GM18526 (cell line): ENCODE results near the gene CSGALNACT2.

Experiments
- POLR2A ChIP-seq: IDR thresholded peaks from 3 replicates; pipeline ENCODE4 v1.6.1; 2011; ENCODE audit not compliant: insufficient read length; ENCODE audit errors: extremely low read depth

Gene CSGALNACT2

GRCh38 chr10:43145311-43145710, 7.1 kb downstream of the CSGALNACT2 start:
- no peak for TF ChIP-seq POLR2A

GRCh38 chr10:43151371-43151770, 13.1 kb downstream of the CSGALNACT2 start:
- TF ChIP-seq POLR2A = no peak

GRCh38 chr10:43153901-43154300, 15.7 kb downstream of the CSGALNACT2 start:
- TF ChIP-seq POLR2A = no peak

- TF ChIP-seq POLR2A = no peak
Measured at GRCh38 chr10:43155221-43155620, 17.0 kb downstream of the CSGALNACT2 start.

- no peak for TF ChIP-seq POLR2A
Measured at GRCh38 chr10:43155741-43156140, 17.5 kb downstream of the CSGALNACT2 start.

GRCh38 chr10:43156590-43157341, 18.5 kb downstream of the CSGALNACT2 start:
- no peak for TF ChIP-seq POLR2A

- no peak for TF ChIP-seq POLR2A
Measured at GRCh38 chr10:43158636-43159035, 20.4 kb downstream of the CSGALNACT2 start.

- no peak for TF ChIP-seq POLR2A
Measured at GRCh38 chr10:43160046-43160920, 22.0 kb downstream of the CSGALNACT2 start.

- no peak for TF ChIP-seq POLR2A
Measured at GRCh38 chr10:43160921-43161255, 22.6 kb downstream of the CSGALNACT2 start.

GRCh38 chr10:43162604-43163003, 24.4 kb downstream of the CSGALNACT2 start:
- TF ChIP-seq POLR2A = no peak

GRCh38 chr10:43166207-43166879, 28.1 kb downstream of the CSGALNACT2 start:
- TF ChIP-seq POLR2A = no peak

- TF ChIP-seq POLR2A = no peak
Measured at GRCh38 chr10:43166880-43167497, 28.7 kb downstream of the CSGALNACT2 start.

GRCh38 chr10:43167498-43167889, 29.2 kb downstream of the CSGALNACT2 start:
- no peak for TF ChIP-seq POLR2A

GRCh38 chr10:43170491-43170890, 32.2 kb downstream of the CSGALNACT2 start:
- TF ChIP-seq POLR2A = no peak

GRCh38 chr10:43172645-43173044, 34.4 kb downstream of the CSGALNACT2 start:
- TF ChIP-seq POLR2A = no peak

GRCh38 chr10:43173120-43173519, 34.9 kb downstream of the CSGALNACT2 start:
- TF ChIP-seq POLR2A = no peak

- TF ChIP-seq POLR2A = no peak
Measured at GRCh38 chr10:43174969-43175368, 36.7 kb downstream of the CSGALNACT2 start.
